HEK293 (cell line): ENCODE measurements around the gene RANGRF.

ENCODE experiments used
- ZNF223 ChIP-seq: fragments of 450-650 bp; formaldehyde crosslinking; IDR thresholded peaks from 2 replicates; pipeline ENCODE4 v1.5.1; 2016; ENCODE audit warnings: missing biosample characterization, missing genetic modification characterization
- ZNF292 ChIP-seq: fragments of 450-650 bp; formaldehyde crosslinking; IDR thresholded peaks from 2 replicates; pipeline ENCODE4 v1.5.1; 2016; ENCODE audit warnings: low read depth, missing biosample characterization, missing genetic modification characterization, borderline replicate concordance
- ZNF501 ChIP-seq: fragments of 450-650 bp; formaldehyde crosslinking; IDR thresholded peaks from 2 replicates; pipeline ENCODE4 v1.5.1; 2016; ENCODE audit warnings: missing biosample characterization, missing genetic modification characterization
- ZNF768 ChIP-seq: fragments of 450-650 bp; formaldehyde crosslinking; IDR thresholded peaks from 2 replicates; pipeline ENCODE4 v1.5.1; 2018; ENCODE audit warnings: missing biosample characterization, mild to moderate bottlenecking, missing genetic modification characterization
- TF ChIP-seq, protein P1 (sequence below): fragments of 450-650 bp; formaldehyde crosslinking; IDR thresholded peaks from 2 replicates; pipeline ENCODE4 v1.5.1; 2016; ENCODE audit warnings: missing biosample characterization, missing genetic modification characterization
- TF ChIP-seq, protein P2 (sequence below): fragments of 450-650 bp; formaldehyde crosslinking; IDR thresholded peaks from 2 replicates; pipeline ENCODE4 v1.5.1; 2016; ENCODE audit warnings: missing biosample characterization, missing genetic modification characterization

DNA sequence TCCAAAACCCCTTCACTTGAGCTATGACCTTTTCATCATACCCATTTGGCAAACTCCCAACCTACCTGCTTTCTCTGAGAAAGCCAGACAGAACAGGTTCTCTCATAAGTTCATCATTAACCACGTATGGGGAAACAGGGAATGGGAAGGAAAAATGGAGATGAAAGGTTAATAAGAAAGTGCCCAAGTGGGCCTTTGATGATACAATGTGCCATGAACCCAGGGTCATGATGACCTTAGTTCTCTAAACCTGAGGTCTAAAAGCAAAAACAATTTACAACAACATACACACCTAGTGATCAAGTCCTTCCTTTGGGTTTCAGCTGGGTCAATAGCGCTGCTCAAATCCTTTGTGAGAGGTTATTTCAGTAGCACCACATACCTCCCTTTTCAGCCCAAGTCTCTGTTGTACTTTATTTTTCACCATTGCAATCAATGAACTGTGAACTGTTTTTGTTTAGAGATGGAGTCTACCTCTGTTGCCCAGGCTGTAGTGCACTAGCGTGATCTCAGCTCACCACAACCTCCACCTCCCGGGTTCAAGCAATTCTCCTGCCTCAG, 14.5 kb upstream of the RANGRF start:
- TF ChIP-seq, protein P1, sequence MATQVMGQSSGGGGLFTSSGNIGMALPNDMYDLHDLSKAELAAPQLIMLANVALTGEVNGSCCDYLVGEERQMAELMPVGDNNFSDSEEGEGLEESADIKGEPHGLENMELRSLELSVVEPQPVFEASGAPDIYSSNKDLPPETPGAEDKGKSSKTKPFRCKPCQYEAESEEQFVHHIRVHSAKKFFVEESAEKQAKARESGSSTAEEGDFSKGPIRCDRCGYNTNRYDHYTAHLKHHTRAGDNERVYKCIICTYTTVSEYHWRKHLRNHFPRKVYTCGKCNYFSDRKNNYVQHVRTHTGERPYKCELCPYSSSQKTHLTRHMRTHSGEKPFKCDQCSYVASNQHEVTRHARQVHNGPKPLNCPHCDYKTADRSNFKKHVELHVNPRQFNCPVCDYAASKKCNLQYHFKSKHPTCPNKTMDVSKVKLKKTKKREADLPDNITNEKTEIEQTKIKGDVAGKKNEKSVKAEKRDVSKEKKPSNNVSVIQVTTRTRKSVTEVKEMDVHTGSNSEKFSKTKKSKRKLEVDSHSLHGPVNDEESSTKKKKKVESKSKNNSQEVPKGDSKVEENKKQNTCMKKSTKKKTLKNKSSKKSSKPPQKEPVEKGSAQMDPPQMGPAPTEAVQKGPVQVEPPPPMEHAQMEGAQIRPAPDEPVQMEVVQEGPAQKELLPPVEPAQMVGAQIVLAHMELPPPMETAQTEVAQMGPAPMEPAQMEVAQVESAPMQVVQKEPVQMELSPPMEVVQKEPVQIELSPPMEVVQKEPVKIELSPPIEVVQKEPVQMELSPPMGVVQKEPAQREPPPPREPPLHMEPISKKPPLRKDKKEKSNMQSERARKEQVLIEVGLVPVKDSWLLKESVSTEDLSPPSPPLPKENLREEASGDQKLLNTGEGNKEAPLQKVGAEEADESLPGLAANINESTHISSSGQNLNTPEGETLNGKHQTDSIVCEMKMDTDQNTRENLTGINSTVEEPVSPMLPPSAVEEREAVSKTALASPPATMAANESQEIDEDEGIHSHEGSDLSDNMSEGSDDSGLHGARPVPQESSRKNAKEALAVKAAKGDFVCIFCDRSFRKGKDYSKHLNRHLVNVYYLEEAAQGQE, result no peak
- TF ChIP-seq ZNF501 (tag by site-specific recombination) (no peak), ZNF768 (tag by site-specific recombination) (no peak), ZNF223 (tag by site-specific recombination) (no peak), ZNF292 (no peak)
- TF ChIP-seq, protein P2, sequence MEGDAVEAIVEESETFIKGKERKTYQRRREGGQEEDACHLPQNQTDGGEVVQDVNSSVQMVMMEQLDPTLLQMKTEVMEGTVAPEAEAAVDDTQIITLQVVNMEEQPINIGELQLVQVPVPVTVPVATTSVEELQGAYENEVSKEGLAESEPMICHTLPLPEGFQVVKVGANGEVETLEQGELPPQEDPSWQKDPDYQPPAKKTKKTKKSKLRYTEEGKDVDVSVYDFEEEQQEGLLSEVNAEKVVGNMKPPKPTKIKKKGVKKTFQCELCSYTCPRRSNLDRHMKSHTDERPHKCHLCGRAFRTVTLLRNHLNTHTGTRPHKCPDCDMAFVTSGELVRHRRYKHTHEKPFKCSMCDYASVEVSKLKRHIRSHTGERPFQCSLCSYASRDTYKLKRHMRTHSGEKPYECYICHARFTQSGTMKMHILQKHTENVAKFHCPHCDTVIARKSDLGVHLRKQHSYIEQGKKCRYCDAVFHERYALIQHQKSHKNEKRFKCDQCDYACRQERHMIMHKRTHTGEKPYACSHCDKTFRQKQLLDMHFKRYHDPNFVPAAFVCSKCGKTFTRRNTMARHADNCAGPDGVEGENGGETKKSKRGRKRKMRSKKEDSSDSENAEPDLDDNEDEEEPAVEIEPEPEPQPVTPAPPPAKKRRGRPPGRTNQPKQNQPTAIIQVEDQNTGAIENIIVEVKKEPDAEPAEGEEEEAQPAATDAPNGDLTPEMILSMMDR (tag by site-specific recombination), result no peak
